Astrocyte of the spinal cord (primary cell): ENCODE results near the gene SYTL1.

Source experiments
- DNase-seq: peaks from one replicate; pipeline ENCODE4 v3.0.0; 2011; ENCODE audit warnings: low read depth, low spot score
- H3K4me3 ChIP-seq: 2 replicates; pipeline ENCODE4 v1.5.1; 2011; ENCODE audit warnings: low read depth, mild to moderate bottlenecking, low read length, moderate library complexity
- in situ Hi-C: cut with HindIII; loops from 2 replicates; pipeline ENCODE4 v1.10.0; 2017; ENCODE audit warnings: low sequenced_read_pairs
- TF ChIP-seq, protein P1 (sequence below): IDR thresholded peaks from 2 replicates; pipeline ENCODE4 v1.5.1; 2012; ENCODE audit warnings: low read depth, mild to moderate bottlenecking, low read length, inconsistent platforms

Gene SYTL1

DNA sequence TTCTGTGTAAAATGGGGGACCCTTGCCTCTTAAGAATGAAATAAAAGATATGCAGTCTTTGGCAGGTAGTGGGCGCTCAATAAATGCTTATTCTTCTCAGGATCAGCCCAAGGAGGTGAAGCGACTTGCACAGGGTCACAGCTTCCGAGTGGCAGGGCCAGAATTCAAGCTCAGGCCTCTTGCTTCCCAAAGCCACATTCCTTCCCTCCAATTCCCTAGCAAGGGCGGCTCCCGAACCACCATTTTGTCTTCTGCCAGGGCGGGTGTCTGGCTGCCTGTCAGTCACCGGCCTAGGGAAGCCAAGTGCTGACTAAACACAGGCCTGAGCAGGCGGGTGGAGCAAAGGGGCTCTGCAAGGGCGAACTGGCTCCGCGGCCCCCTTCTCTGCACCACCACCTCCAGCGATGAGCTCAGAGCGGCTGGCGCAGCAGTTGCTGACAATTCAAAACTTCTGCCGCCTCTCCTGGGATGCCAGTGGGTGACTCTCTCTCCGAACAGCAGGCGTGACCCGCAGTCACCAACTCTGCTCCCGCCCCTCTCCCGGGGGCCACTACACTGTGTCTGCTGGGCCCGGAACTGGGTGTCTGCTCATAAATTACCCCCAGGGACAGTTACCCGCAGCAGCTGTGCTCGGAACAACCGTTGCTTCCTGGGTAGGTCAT, 61.4 kb downstream of the SYTL1 start:
- in situ Hi-C loops, result no loop called here
- H3K4me3 ChIP-seq, result no peak overlapping the region
- TF ChIP-seq, protein P1, sequence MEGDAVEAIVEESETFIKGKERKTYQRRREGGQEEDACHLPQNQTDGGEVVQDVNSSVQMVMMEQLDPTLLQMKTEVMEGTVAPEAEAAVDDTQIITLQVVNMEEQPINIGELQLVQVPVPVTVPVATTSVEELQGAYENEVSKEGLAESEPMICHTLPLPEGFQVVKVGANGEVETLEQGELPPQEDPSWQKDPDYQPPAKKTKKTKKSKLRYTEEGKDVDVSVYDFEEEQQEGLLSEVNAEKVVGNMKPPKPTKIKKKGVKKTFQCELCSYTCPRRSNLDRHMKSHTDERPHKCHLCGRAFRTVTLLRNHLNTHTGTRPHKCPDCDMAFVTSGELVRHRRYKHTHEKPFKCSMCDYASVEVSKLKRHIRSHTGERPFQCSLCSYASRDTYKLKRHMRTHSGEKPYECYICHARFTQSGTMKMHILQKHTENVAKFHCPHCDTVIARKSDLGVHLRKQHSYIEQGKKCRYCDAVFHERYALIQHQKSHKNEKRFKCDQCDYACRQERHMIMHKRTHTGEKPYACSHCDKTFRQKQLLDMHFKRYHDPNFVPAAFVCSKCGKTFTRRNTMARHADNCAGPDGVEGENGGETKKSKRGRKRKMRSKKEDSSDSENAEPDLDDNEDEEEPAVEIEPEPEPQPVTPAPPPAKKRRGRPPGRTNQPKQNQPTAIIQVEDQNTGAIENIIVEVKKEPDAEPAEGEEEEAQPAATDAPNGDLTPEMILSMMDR, result peak; percentile 42
- peak; percentile 69 for DNase-seq
